C4-2B (cell line): ENCODE data around the gene TRIM69.

ENCODE experiments used
- CTCF ChIP-seq: fragments of 450-650 bp; conservative IDR thresholded peaks from 2 replicates; pipeline ENCODE4 v1.5.1; 2017; ENCODE audit warnings: mild to moderate bottlenecking
- ZFX ChIP-seq: fragments of 450-650 bp; IDR thresholded peaks from 2 replicates; pipeline ENCODE4 v1.6.1; 2017

GRCh38 chr15:44802336-44802735 lies 66.0 kb downstream of the TRIM69 start:
- TF ChIP-seq ZFX (no peak), CTCF (no peak)
